Heart right ventricle (tissue), 16 donors: ENCODE measurements around the gene RBM15. TPM values are rescaled to one million over a fixed set of nuclear protein-coding genes. Genes with fewer than 3 reads are reported as not detected.

Experiments
- ATAC-seq, 8 donors: fragments of 200-7000 bp; cut with Tn5 transposase; one replicate each; pipeline ENCODE4 v1.9.1; 2020; ENCODE audit warnings: mild to moderate bottlenecking in 8 of 8, moderate library complexity in 8 of 8, moderate number of reproducible peaks in 1 of 8
- DNase-seq, 2 donors: peaks; one replicate each; pipeline ENCODE4 v3.0.0-alpha.2; 2020
- H3K27ac ChIP-seq, 10 donors: fragments of 200-600 bp; sonication (generic) in 2 of 10; one replicate each; pipeline versions ENCODE4 v1.5.0 to v1.8.0; 2020 to 2022; ENCODE audit warnings: mild to moderate bottlenecking in 3 of 10
- H3K27me3 ChIP-seq, 7 donors: fragments of 200-600 bp; one replicate each; pipeline ENCODE4 v1.8.0; 2021 to 2022; ENCODE audit warnings: mild to moderate bottlenecking in 2 of 7
- H3K36me3 ChIP-seq, 9 donors: fragments of 200-600 bp; sonication (generic) in 1 of 9; one replicate each; pipeline versions ENCODE4 v1.5.0 to v1.8.0; 2020 to 2022; ENCODE audit warnings: mild to moderate bottlenecking in 2 of 9
- H3K4me1 ChIP-seq, 9 donors: fragments of 200-600 bp; sonication (generic) in 1 of 9; one replicate each; pipeline versions ENCODE4 v1.5.0 to v1.8.0; 2020 to 2022; ENCODE audit warnings: mild to moderate bottlenecking in 4 of 9
- H3K4me3 ChIP-seq, 10 donors: fragments of 200-600 bp; sonication (generic) in 2 of 10; one replicate each; pipeline versions ENCODE4 v1.5.0 to v1.8.0; 2020 to 2022; ENCODE audit warnings: mild to moderate bottlenecking in 7 of 10, moderate library complexity in 2 of 10
- H3K9me3 ChIP-seq, 11 donors: fragments of 200-600 bp in 10 of 11; sonication (generic) in 2 of 11; one replicate each; pipeline versions ENCODE4 v1.5.0 to v1.8.0; 2013 to 2022; ENCODE audit warnings: mild to moderate bottlenecking in 2 of 11, control low read depth in 1 of 11, moderate library complexity in 1 of 11
- WGBS, 2 donors: extraction: QIAGEN DNeasy Blood & Tissue Kit; methylation state at CpG; one replicate each; pipeline ENCODE4 v1.1.7; 2013; ENCODE audit warnings: inconsistent platforms in 1 of 2; 5-methylcytosine and 5-hydroxymethylcytosine counted together
- intact Hi-C, 10 donors: fragments of 100-400 bp; cut with DNase I; formaldehyde crosslinking; loops; one replicate each; pipeline versions ENCODE4 v1.11.1 to v1.14.2; 2022
- polyA plus RNA-seq, 2 donors: library from polyadenylated mRNA; stranded (reverse); fragments of 200-250 nt; gene quantifications; one replicate each; pipeline ENCODE4 v1.2.3, GENCODE V29; 2013
- total RNA-seq, 10 donors: library from RNA; stranded (reverse); fragmentation: NEBNext Ultra II Directional in 3 of 10; extraction: Animal tissue kit (Norgen Biotek cat#: 25700) in 3 of 10; gene quantifications; one replicate each; pipeline versions ENCODE4 v1.2.1 to v1.2.4, GENCODE V29; 2021 to 2023
- TF ChIP-seq, protein P1 (sequence below), 9 donors: fragments of 200-600 bp; sonication (generic) in 2 of 9; IDR thresholded peaks; one replicate each; pipeline versions ENCODE4 v1.5.0 to v1.8.0; 2021 to 2022; ENCODE audit warnings: antibody characterized with exemption in 9 of 9, mild to moderate bottlenecking in 5 of 9, moderate library complexity in 1 of 9
- donor health status: Arrhythmogenic right ventricular cardiomyopathy.
- donor health status: ischemic (EF 13 %, LVEDD 7.1; RV severe dilation, severe dysfunction).
- donor health status: healthy with polysubstance abuse.
- donor health status: DM: no; HTN: yes; CAD: no.
- donor health status: DM: no; HTN: no; CAD: no.
- donor health status: ischemic (EF 25% LVEDD 6.9; RV normal size, moderate dysfunction).
- donor health status: ischemic (EF 25% LVEDD 5.7; RV mildly dilated, moderate dysfunction).
- donor health status: healthy.
- donor health status: DM: yes; HTN: yes; CAD: no.
- donor health status: Ischemic cardiomyopathy.
- donor health status: ischemic (EF 35%, LVEDD 5.7; RV mildly dilated, moderate dysfunction).
- donor health status: nonischemic (EF 11% LVEDD 7.7; RV severe dilation, severe dysfunction).
- donor health status: DM: yes; HTN: yes; CAD: no.
- donor health status: PGD.
- donor health status: ischemic (EF 29% LVEDD 5.4; RV normal size, mild dysfunction).
- donor health status: nonischemic (EF 23%, LVEDD 6.1; RV moderate dilation, normal function).

Gene RBM15
- total and polyA plus RNA-seq, 12 donors, result 1.4 to 22.3 (median 18.8) TPM

DNA sequence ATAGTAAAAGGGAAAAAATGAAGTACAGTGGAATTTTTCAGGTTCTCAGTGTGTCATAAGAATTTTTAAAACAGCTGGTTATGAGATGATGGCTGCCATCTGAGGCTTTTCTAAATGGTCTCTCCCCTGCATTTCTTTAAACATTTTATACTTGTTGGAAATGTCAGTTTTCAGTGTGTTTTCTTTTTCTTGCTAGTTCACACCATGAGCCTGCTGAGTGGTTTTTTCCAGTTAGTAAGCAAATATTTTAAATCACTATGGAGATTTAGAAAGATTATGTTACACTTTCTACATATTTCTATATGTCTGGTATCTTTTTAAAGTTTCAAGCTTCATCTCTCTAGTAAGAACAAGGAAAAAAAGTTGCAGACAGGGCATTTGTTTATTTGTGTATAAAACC, 9.6 kb downstream of the RBM15 start:
- no peaks in the 10 kb centered on the region for H3K9me3 ChIP-seq
- H3K27ac ChIP-seq, result peak overlapping the region in 2 of 10 donors; percentile 8 to 10
- H3K4me1 ChIP-seq, result peaks cover 0 to 86% (median 78%) of the 10 kb centered on the region in 9 donors
- no peak for DNase-seq
- H3K27me3 ChIP-seq, result no peaks in the 10 kb centered on the region
- H3K36me3 ChIP-seq, result peaks cover 0 to 65% (median 9%) of the 10 kb centered on the region in 9 donors
- H3K4me3 ChIP-seq, result no peak overlapping the region
- TF ChIP-seq, protein P1, sequence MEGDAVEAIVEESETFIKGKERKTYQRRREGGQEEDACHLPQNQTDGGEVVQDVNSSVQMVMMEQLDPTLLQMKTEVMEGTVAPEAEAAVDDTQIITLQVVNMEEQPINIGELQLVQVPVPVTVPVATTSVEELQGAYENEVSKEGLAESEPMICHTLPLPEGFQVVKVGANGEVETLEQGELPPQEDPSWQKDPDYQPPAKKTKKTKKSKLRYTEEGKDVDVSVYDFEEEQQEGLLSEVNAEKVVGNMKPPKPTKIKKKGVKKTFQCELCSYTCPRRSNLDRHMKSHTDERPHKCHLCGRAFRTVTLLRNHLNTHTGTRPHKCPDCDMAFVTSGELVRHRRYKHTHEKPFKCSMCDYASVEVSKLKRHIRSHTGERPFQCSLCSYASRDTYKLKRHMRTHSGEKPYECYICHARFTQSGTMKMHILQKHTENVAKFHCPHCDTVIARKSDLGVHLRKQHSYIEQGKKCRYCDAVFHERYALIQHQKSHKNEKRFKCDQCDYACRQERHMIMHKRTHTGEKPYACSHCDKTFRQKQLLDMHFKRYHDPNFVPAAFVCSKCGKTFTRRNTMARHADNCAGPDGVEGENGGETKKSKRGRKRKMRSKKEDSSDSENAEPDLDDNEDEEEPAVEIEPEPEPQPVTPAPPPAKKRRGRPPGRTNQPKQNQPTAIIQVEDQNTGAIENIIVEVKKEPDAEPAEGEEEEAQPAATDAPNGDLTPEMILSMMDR (IDR thresholded peaks at IDR 0.05), result no peak
- no peak for ATAC-seq
- intact Hi-C loops, result loop anchor here in 1 of 10 donors (10.0 kb wide), 1 partner anchor 46 kb away; the partner anchor contains the start of gene SLC16A4

DNA sequence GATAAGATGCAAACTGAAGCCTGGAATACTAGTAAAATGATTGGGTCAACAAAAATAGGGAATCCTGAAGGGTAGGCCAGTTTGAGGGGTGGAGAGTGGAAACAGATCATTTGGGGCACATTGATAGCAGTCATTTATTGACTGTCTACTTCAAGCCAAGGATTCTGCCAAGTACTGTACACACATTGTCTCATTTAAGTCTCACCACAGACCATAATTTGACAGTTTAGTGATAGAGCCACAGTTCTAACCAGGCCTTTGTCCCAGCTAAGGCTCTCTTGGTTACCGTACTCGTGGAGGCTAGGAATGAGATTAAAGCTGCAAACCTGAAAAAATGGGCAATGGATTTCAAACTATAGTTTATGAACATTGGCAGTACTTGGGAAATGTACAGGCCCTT, 11.2 kb downstream of the RBM15 start:
- no peak for DNase-seq
- ATAC-seq, result no peak
- Histone ChIP-seq H3K27ac (no peak overlapping the region), H3K27me3 (no peaks in the 10 kb centered on the region), H3K36me3 (peaks cover 0 to 61% (median 9%) of the 10 kb centered on the region in 9 donors), H3K9me3 (no peaks in the 10 kb centered on the region), H3K4me3 (no peak overlapping the region), H3K4me1 (peaks cover 0 to 71% (median 62%) of the 10 kb centered on the region in 9 donors)
- TF ChIP-seq, protein P1 (IDR thresholded peaks at IDR 0.05), result no peak
- intact Hi-C loops, result no loop called here
- 93 to 98% methylated on average over 2 of the region's 2 CpGs for WGBS, 2 donors

DNA sequence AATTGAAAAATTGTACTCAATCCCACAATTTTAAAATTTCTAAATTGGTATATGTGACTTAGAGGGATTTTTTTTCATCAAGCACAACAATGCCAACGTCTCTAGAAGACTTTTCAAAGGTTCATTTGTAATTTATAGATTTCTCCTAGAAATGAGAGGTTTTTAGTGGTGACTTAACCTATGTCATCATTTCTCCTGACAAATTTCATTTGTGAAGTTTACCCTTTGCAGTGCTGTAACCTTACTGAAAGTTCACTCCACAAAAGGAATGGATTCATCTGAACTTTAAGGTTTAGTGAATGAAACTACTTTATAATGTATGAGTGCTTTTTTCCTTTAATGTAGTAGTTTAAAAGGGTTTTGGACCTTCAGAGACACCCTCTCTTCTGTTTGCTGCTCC, 16.1 kb downstream of the RBM15 start:
- DNase-seq, result no peak
- Histone ChIP-seq H3K9me3 (no peaks in the 10 kb centered on the region), H3K4me1 (peaks cover 0 to 35% (median 26%) of the 10 kb centered on the region in 9 donors), H3K36me3 (peaks cover 0 to 70% (median 7%) of the 10 kb centered on the region in 9 donors), H3K4me3 (no peak overlapping the region), H3K27ac (no peak overlapping the region), H3K27me3 (no peaks in the 10 kb centered on the region)
- intact Hi-C loops, result no loop called here
- TF ChIP-seq, protein P1 (IDR thresholded peaks at IDR 0.05), result no peak
- WGBS, 2 donors, result 62 to 76% methylated on average over 1 of the region's 1 CpG
- ATAC-seq, result no peak

DNA sequence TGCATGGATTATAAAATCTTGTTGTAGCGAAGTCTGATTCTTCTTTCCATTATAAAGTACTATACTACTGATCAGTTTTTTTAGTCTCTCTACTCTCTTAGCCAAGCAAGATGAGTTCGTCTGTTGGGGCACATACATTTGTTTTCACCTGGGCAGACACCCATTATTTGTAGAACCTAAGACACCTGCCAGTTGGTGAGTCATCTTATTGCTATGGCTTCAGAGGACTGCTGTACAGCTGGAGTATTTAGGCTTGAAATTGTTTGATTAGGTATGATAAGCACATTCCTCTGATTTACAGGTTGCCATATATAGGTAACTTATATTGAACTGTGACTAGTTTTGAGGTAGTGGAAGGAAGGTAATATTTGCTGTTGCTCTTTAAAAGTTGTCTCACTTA, 17.2 kb downstream of the RBM15 start:
- Histone ChIP-seq H3K4me1 (peaks cover 0 to 24% (median 15%) of the 10 kb centered on the region in 9 donors), H3K27ac (no peak overlapping the region), H3K9me3 (no peaks in the 10 kb centered on the region), H3K36me3 (peaks cover 0 to 73% (median 7%) of the 10 kb centered on the region in 9 donors), H3K27me3 (no peaks in the 10 kb centered on the region), H3K4me3 (no peak overlapping the region)
- intact Hi-C loops, result no loop called here
- WGBS, 2 donors, result 82 to 83% methylated on average over 2 of the region's 2 CpGs
- TF ChIP-seq, protein P1 (IDR thresholded peaks at IDR 0.05), result no peak
- ATAC-seq, result no peak
- no peak for DNase-seq
